Panc1 (cell line): ENCODE measurements around the gene STKLD1. TPM values are rescaled to one million over a fixed set of nuclear protein-coding genes. Genes with fewer than 3 reads are reported as not detected.

ENCODE experiments used
- ATAC-seq: fragments of 200-7000 bp; cut with Tn5 transposase; 2 replicates; pipeline ENCODE4 v1.9.1; 2020; ENCODE audit warnings: mild to moderate bottlenecking, moderate library complexity
- BruUV-seq: library from RNA; stranded (reverse); fragments of 400-500 nt; replicated peaks from 2 replicates; lab custom pipeline; 2021; lab: Mats Ljungman, UMichigan
- CTCF ChIA-PET: fragments of 300-600 bp; sonication (Branson Sonifier 250); formaldehyde crosslinking; loops from one replicate; lab custom pipeline; 2022; ENCODE audit warnings: antibody characterized with exemption; lab: Charles Lee
- POLR2A ChIA-PET: fragments of 300-600 bp; sonication (Branson Sonifier 250); formaldehyde crosslinking; loops from one replicate; lab custom pipeline; 2022; ENCODE audit warnings: antibody characterized with exemption; lab: Charles Lee
- DNase-seq: peaks from one replicate; pipeline ENCODE4 v3.0.0-alpha.2; 2010; ENCODE audit warnings: low read depth, low spot score
- H3K27ac ChIP-seq: 2 replicates; pipeline ENCODE4 v1.5.1; 2011; ENCODE audit warnings: mild to moderate bottlenecking, low read length, inconsistent platforms
- H3K27me3 ChIP-seq: fragments of 200-500 bp; sonication (Bioruptor generic); 2 replicates; pipeline ENCODE4 v1.6.0; 2014; ENCODE audit warnings: low read length, inconsistent platforms; ENCODE audit not compliant: control insufficient read depth, insufficient read depth
- H3K36me3 ChIP-seq: fragments of 200-500 bp; sonication (Bioruptor generic); 2 replicates; pipeline ENCODE4 v1.5.1; 2014; ENCODE audit warnings: inconsistent platforms, mild to moderate bottlenecking, low read length, moderate library complexity; ENCODE audit not compliant: control insufficient read depth, insufficient read depth
- H3K4me1 ChIP-seq: 2 replicates; pipeline ENCODE4 v1.5.1; 2011; ENCODE audit warnings: inconsistent platforms, mild to moderate bottlenecking, low read length, moderate library complexity; ENCODE audit not compliant: control insufficient read depth, insufficient read depth
- H3K4me3 ChIP-seq, 2 experiments: 2 replicates each; pipeline ENCODE4 v1.5.1; 2011 to 2012; ENCODE audit warnings: low read depth in 2 of 2, low read length in 2 of 2, mild to moderate bottlenecking in 2 of 2, inconsistent platforms in 1 of 2, moderate library complexity in 1 of 2
- H3K9me3 ChIP-seq: fragments of 200-500 bp; sonication (Bioruptor generic); 2 replicates; pipeline ENCODE4 v1.5.1; 2014; ENCODE audit warnings: low read depth, mild to moderate bottlenecking, inconsistent platforms, low read length, moderate library complexity; ENCODE audit not compliant: control insufficient read depth, insufficient read depth
- CTCF ChIP-seq: fragments of 450-650 bp; IDR thresholded peaks from 2 replicates; pipeline ENCODE4 v1.5.1; 2017; ENCODE audit warnings: mild to moderate bottlenecking
- POLR2AphosphoS5 ChIP-seq: IDR thresholded peaks from 2 replicates; pipeline ENCODE4 v1.6.1; 2012; ENCODE audit warnings: mild to moderate bottlenecking, low read depth, low read length, moderate library complexity
- SIN3A ChIP-seq: IDR thresholded peaks from 2 replicates; pipeline ENCODE4 v1.6.1; 2012; ENCODE audit warnings: low read depth, mild to moderate bottlenecking, low read length, moderate library complexity, borderline replicate concordance; ENCODE audit not compliant: insufficient read depth
- TCF7L2 ChIP-seq: IDR thresholded peaks from 2 replicates; pipeline ENCODE4 v1.6.1; 2011; ENCODE audit warnings: mild to moderate bottlenecking, low read depth, low read length, inconsistent platforms
- in situ Hi-C: cut with HindIII; loops from 2 replicates; pipeline ENCODE4 v1.10.0; 2016; ENCODE audit warnings: low sequenced_read_pairs, low pct_unique_long_range_greater_than_20kb
- intact Hi-C: fragments of 100-400 bp; cut with micrococcal nuclease; formaldehyde crosslinking; loops from one replicate; pipeline ENCODE4 v1.10.0; 2022; ENCODE audit not compliant: unreplicated experiment
- total RNA-seq: library from RNA; stranded (reverse); gene quantifications from one replicate; pipeline ENCODE4 v1.2.1, GENCODE V29; 2021; ENCODE audit not compliant: unreplicated experiment
- TF ChIP-seq, protein P1 (sequence below), 2 experiments: IDR thresholded peaks; 2 replicates each; pipeline ENCODE4 v1.6.1; 2011 to 2012; ENCODE audit warnings: low read depth in 2 of 2, control low read depth in 1 of 2, low read length in 1 of 2, mild to moderate bottlenecking in 1 of 2, moderate library complexity in 1 of 2; ENCODE audit not compliant: insufficient read depth in 1 of 2

Gene STKLD1
- total RNA-seq, 1 experiment from 2014 or later: 0.74 TPM

- ChIA-PET POLR2A (no interaction called here), CTCF (interaction anchor here (0.5 kb wide), 1 partner anchor 160 kb away, joined by 8 read pairs; no protein-coding TSS in a partner anchor)
- ATAC-seq (0 out of 2 replicates have a peak, but pooled peaks have one; percentile 18), DNase-seq (no peak)
- intact Hi-C loops (no loop called here), in situ Hi-C loops (no loop called here)
- Histone ChIP-seq H3K4me1 (peaks cover 3% of the 10 kb centered on the region; the same call in 1 of the 2 replicates), H3K9me3 (no peaks in the 10 kb centered on the region), H3K4me3 (no peak overlapping the region), H3K27ac (no peak overlapping the region), H3K27me3 (no peaks in the 10 kb centered on the region), H3K36me3 (no peaks in the 10 kb centered on the region; the same call in none of the 2 replicates)
- no TSS peak for BruUV-seq
- TF ChIP-seq CTCF (peak; percentile 44), TCF7L2 (no peak)
- TF ChIP-seq, protein P1, sequence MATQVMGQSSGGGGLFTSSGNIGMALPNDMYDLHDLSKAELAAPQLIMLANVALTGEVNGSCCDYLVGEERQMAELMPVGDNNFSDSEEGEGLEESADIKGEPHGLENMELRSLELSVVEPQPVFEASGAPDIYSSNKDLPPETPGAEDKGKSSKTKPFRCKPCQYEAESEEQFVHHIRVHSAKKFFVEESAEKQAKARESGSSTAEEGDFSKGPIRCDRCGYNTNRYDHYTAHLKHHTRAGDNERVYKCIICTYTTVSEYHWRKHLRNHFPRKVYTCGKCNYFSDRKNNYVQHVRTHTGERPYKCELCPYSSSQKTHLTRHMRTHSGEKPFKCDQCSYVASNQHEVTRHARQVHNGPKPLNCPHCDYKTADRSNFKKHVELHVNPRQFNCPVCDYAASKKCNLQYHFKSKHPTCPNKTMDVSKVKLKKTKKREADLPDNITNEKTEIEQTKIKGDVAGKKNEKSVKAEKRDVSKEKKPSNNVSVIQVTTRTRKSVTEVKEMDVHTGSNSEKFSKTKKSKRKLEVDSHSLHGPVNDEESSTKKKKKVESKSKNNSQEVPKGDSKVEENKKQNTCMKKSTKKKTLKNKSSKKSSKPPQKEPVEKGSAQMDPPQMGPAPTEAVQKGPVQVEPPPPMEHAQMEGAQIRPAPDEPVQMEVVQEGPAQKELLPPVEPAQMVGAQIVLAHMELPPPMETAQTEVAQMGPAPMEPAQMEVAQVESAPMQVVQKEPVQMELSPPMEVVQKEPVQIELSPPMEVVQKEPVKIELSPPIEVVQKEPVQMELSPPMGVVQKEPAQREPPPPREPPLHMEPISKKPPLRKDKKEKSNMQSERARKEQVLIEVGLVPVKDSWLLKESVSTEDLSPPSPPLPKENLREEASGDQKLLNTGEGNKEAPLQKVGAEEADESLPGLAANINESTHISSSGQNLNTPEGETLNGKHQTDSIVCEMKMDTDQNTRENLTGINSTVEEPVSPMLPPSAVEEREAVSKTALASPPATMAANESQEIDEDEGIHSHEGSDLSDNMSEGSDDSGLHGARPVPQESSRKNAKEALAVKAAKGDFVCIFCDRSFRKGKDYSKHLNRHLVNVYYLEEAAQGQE (IDR thresholded peaks at IDR 0.05; ENCODE audit: insufficient read depth in 1 of 2, low read depth in 2 of 2, low read length in 1 of 2): no peak
Observed at GRCh38 chr9:133342570-133342969, 33.6 kb upstream of the STKLD1 start.

GRCh38 chr9:133344071-133344470, 32.1 kb upstream of the STKLD1 start:
- intact Hi-C loops: no loop called here
- Histone ChIP-seq H3K36me3 (peaks cover 7% of the 10 kb centered on the region), H3K27me3 (no peaks in the 10 kb centered on the region), H3K9me3 (no peaks in the 10 kb centered on the region), H3K27ac (no peak overlapping the region), H3K4me1 (peaks cover 3% of the 10 kb centered on the region; the same call in 1 of the 2 replicates), H3K4me3 (no peak overlapping the region)
- no peak for DNase-seq
- no peak for TF ChIP-seq TCF7L2
- TF ChIP-seq, protein P1 (IDR thresholded peaks at IDR 0.05; ENCODE audit: insufficient read depth in 1 of 2, low read depth in 2 of 2, low read length in 1 of 2): no peak
- TF ChIP-seq POLR2AphosphoS5: no peak
- TF ChIP-seq CTCF: no peak
- TF ChIP-seq SIN3A: no peak
- no TSS peak for BruUV-seq
- ChIA-PET CTCF (no interaction called here), POLR2A (no interaction called here)
- no peak for ATAC-seq
- in situ Hi-C loops: no loop called here
